NCI-H774 (cell line): ENCODE results near the gene ZNF524.

Source experiments
- DNase-seq: peaks from one replicate; lab custom pipeline; 2025; lab: John Stamatoyannopoulos, UW

Gene ZNF524

DNA sequence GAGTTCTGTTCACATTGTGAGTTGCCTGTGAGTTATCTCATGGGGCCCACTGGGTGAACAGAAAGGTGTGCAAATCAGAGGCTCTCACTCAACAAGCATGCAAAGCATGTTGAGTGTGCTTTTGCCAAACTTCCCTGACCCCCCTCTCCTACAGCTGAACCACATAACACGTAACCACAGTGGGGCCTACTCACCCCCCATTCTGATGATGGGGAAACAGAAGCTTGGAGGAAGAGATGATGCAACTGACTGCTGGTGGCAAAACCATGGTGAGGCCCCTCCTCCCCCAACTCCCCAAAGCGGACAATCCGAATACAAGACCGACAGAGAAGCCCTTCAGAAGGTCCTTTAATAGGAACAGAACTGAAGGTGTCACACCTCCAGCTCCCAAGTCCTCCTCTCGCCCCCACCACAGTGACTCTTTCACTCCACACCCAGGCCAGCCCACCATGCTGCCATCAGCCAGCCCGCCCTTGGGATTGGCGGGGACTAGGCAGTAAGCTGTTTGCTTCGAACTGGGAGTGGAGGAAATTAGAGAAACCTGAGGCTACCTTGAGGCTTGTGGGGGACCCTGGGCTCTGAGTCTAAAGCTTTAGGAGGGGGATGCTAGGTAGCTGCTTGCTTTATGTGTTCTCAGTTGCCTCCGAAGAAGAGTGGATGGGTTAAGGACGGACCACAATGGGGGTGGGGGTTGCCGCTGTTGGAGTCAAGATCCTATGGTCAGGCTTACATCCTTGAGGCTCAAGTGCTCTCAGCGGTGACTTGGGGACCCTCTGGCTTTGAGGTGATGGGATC lies 20.5 kb downstream of the ZNF524 start:
- DNase-seq: no peak

DNA sequence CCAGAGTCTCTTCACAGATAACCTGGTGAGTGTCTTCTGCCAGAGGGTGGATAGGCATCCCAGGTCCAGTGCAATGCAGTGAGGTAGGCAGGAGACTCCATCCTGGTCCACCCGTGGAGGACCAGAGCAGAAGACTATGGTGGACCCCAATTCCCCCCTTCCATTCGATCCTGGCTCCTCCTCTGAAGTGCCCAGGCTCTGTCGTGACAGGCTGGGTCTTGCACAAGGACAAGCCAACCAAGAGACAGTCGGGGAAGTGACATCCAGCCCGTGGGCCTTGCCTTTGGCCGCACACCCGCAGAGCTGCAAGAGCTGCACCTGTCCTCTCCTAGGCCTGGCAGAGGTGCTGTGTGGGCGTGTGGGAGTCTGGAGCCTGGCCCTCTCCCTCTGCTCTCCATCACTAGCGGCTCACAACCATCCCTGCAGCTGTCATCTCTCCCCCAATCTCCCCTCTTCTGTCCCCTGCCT lies 21.2 kb downstream of the ZNF524 start:
- DNase-seq: no peak

DNA sequence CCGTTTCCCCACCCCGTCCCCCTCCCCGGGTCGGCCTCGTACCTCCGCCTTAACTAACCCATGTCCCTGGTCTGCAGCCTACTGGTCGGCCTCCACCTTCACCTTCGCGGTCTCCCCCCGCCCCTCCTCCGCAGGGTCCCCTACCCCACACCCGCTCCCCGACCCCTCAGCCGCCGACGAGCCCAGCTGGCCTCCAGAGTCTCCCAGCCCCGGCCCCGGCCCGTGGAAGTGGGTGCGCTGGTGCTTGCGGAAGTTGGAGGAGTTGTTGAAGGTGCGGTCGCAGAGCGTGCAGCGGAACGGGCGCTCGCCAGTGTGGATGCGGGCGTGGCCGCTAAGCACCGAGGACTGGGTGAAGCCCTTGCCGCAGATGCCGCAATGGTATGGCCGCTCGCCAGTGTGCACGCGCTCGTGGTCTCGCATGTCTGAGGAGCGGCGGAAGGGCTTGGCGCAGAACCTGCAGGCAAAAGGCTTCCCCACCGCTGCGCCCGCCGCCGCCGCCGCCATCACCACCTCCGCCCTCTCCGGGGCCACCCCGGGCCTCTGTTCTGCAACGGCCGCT lies 21.7 kb downstream of the ZNF524 start:
- no peak for DNase-seq

DNA sequence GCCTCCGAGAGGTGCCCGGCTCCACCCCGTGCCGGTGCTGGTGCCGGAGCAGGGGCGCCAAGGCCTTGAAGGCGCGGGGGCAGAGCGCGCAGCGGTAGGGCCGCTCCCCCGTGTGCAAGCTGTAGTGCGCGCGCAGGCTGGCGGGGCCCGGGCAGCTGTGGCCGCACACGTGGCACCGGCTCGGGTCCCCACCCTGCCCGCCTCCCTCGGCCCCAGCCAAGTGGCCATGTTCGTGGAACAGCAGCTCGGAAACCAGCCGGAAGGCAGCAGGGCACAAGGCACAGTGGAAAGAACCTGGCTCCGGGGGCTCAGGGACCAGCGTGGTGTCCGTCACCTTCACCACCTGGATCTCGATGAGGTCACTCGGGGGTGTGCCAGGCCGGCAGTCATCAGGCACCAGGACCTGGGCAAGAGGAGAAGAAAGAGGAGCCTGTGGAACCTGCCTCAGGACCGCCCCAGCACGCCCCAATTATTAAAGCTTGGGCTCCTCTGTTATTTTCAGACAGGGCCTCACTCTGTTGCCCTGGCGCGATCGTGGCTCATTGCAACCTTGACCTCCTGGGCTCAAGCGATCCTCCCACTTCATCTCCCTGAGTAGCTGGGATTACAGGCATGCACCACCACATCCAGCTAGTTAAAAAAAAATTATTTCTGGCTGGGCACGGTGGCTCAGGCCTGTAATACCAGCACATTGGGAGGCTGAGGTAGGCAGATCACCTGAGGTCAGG lies 22.3 kb downstream of the ZNF524 start:
- DNase-seq: no peak

DNA sequence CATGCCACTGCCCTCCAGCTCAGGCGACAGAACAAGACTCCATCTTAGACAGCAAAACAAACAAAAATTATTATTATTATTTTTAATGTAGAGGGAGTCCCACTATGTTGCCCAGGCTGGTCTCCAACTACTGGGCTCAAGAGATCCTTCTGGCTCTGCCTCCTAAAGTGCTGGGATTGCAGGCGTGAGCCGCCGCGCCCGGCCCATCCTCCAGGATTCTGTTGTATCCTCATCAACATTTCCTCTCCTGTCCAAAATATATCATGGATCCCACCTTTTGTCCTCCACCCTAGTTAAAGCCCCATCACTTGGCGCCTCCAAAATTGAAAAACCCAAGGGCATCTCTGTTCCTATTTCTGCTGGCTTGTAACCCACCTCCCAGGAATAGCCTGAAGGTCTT lies 23.0 kb downstream of the ZNF524 start:
- DNase-seq: no peak

DNA sequence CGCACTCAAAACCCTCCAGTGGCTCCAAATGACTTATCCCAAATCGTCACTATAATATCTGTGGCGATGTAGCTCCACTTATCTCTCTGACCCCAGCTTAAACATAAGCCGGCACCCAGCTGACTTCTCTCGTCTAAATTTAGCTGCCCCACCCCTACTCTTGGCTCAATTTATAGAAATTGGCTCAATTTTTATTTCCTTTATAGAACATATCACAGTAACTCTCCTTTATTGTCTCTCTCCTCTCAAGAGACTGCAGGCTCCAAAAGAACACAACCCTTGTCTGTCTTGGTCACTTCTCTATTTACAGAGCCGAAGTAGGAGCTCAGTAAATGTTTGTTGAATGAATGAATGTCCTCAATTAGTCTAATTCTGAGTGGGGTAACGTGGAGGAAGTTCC lies 23.5 kb downstream of the ZNF524 start:
- no peak for DNase-seq

DNA sequence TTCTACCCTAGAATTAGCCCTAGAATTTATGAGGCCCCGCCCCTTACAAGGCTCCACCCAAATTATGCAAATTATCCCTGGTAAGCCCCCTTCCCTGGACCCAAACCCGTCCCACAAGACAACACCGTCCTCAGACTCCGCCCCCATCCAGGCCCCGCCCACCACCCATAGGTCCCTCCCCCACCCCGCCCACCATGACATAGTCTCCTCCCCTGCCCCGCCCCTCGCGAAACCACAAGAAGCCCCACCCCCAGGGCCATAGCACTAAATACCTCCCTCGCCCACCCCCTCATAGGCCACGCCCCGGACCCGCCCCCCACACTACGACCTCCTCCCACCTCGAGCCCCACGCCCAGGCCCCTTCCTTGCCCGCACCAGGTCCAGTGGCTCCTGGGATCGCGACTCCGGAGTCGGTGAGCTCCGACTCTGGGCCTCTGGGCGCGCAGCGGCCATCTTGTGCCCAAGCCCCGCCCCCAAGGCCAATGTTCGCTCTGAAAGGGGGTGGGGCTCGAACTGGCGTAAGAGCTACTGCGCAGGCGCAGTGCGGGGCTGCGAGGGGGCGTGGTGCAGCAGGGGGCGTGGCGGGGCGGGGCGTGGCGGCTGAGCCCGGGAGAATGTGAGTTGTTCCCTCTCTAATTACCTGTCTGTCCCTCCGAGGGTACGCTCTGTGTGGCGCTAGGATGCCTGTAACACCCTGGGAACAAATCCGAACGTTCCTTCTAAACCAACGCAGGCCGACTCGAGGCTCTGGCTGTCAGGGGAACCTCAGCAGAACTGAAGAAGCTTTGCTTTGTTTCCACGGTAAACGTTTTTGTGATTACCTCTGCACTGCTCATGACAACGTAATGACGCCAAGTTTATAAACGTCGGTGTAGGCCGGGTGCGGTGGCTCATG lies 24.3 kb downstream of the ZNF524 start, which contains the start of gene ZNF784:
Gene ZNF784 (minus strand): TSS at position 458 of the 895 bp plus-strand sequence. CDS start 5 bp downstream, at position 453.
- DNase-seq: peak; percentile 87

DNA sequence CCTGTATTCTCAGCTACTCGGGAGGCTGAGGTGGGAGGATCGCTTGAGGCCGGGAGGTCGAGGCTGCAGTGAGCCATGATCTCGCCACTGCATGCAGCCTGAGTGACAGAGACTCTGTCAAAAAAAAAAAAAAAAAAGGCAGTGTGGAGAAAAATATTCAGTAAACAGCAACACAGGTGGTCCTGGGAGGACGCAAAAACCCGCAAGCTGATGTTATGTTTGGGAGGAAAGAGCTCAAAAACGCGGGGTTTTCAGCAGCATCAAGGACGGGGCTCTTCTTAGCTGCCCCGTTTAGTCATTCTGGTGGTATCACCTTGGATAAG lies 24.9 kb downstream of the ZNF524 start:
- no peak for DNase-seq

DNA sequence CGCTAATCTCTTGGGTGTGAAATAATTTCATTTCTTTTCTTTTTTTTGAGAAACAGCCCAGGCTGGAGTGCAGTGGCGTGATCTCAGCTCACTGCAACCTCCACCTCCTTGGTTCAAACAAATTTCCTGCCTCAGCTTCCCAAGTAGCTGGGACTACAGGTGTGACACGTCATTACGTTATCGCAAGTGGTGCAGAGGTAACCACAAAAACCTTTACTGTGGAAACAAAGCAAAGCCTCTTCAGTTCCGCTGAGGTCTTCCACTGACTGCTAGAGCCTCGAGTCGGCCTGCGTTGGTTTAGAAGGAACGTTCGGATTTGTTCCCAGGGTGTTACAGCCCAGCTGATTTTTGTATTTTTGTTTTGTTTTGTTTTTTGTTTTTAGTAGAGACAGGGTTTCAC lies 26.3 kb downstream of the ZNF524 start:
- DNase-seq: no peak

DNA sequence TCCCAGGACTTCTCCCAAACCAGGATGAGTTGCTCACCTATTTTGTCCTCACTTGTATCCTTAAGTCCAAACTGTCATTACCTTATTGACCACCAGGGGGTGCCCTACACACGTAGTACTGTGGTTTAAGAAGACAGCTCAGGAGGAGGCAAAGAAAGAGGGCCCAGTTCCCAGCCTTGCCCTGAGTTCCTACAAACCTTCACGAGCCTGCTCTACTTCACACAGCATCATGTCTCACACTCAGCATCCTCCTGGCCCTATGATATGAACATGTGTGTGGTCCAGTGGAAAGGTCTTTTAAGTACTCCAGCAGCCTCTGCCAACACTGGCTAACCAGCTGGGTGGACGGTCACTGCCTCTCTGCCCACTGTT lies 32.4 kb downstream of the ZNF524 start:
- DNase-seq: peak; percentile 78

DNA sequence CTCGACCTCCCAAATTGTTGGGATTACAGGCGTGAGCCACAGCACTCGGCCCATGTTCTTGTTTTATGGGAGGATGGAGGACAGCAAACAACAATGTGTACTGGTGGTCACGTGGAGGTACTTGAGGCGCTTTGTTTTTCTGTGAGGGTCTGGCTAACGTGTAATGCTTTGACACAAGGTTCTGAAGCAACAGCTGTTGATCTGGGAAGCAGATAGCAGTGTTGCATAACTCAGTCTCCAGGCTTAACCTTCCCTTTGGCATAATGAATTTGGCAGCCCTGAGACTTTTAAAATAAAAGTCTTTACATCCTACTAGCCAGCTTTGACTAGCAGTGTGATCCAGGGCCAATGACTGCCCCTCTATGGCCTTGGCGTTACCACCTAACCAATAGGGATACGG lies 33.8 kb downstream of the ZNF524 start:
- DNase-seq: no peak

DNA sequence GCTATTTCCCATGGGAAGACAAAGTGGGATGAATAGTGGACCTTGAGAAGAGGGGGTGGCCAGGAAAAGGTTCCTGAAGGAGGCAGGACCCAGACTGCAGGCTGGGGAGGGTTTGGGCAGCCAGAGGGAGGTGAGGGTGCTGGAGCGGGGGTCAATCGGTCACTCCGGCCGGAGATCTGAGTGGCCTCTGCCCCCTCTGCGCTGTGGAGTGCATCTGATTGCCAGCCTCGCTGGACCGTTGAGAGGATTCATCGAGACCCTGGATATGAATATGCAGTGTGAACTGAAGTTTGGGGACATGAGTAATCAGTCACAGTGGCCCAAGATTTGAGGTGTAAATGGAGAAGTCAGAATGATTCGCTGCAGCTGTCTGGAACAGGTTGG lies 35.2 kb downstream of the ZNF524 start:
- DNase-seq: no peak

DNA sequence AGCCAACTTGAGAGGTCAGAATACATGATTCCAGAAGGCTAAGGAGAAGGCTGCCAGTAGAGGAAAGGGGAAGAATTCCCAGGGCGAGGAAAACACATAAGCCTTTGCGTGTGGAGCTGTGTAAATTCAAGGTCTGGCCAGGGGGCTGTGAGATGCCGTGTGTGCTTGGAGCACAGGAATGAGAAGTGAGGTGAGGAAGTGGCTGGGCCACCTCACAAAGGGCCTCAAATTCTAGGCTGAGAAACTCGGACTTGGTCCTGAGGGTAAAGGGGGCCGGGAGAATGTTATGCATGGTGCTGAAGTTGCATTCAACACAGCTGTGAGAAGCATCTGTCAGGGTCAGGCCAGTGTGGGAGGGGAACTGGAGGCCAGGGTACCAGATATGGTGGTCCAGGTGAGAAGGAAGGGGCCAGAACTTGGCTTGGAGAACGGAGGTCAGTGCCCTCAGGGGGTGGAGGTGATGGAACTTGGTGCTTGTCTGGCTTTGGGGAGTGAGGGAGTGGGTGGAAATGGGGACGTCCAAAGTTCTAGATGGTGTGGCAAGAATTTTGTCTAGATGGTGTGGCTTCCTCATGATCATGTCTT lies 35.9 kb downstream of the ZNF524 start:
- DNase-seq: no peak

DNA sequence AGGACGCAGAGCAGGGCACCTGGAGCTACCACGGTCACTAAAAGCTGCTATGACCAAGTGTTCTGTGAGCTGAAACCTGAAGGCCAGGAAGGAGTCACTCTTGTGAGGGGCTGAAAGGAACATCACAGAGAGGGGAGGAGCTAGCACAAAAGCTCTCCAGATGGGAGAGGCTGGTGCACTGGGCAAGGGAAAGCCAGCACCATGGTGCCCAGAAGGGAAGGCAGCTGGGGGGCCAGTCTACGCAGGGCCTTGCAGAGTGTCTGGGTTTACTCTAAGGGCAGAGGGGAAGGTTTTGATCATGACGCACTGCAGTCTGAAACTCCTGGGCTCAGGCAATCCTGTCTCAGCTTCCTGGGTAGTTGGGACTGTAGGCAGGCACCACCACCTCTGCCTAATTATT lies 36.6 kb downstream of the ZNF524 start:
- no peak for DNase-seq

DNA sequence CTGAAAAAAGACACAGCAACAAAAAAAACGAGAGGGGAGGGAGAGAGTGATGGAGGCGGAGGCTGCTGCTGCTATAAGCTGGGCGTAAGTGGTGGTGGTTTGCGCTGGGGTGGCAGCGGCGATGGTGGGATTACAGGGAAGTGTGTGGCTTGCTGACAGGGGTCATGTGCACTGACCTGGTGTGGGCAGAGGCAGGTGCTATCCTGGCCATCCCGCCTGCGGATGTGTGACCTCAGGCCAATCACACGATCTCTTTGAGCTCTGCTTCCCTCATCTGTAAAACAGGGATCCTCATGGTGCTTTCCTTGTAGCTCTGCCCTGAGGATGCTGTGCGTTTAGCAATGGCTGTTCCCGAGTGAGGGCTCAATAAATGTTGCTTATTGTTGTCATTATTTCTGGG lies 37.4 kb downstream of the ZNF524 start:
- no peak for DNase-seq

DNA sequence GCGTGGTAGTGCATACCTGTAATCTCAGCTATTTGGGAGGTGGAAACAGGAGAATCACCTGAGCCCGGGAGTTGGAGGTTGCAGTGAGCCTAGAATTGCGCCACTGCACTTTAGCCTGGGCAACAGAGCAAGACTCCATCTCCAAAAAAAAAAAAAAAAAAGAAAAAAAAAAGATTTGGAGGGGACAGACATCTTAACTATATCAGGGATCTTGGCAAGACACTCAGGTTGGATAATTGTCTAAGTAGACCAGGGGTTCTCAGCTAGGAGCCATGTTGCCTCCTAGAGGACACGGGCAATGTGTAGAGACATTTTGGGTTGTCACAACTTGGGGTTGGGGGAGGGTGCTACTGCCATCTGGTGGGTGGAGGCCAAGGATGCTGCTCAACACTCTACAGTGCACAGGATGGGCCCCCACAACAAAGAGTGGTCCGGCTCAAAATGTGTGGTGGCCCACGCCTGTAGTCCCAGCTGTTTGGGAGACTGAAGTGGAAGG lies 38.8 kb downstream of the ZNF524 start:
- no peak for DNase-seq

DNA sequence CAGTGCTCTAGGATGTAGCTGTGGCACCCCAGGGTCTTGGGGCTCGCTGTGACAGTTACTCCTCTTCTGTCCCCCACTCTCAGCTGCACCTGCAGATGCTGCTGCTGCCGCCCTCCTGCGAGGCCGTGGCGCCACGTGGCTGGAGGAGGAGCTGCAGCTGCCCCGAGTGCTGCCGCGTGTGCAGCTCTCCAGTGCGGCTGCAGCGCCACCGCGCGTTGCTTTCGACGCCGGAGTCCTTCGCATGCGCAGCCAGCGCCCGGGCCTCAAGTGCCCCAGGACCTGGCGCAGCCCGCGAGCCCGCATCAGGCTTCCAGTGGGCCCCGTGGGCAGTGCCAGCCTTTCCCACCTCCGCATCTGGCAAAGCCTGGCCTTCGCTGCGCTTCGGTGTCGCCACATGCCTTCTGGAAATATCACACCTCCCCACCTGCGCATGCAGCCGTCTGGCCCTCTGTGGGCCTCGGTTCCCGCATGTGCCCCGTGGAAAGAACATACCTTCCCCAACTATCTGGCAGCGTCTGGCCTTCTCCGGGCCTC lies 40.0 kb downstream of the ZNF524 start:
- DNase-seq: peak; percentile 31

DNA sequence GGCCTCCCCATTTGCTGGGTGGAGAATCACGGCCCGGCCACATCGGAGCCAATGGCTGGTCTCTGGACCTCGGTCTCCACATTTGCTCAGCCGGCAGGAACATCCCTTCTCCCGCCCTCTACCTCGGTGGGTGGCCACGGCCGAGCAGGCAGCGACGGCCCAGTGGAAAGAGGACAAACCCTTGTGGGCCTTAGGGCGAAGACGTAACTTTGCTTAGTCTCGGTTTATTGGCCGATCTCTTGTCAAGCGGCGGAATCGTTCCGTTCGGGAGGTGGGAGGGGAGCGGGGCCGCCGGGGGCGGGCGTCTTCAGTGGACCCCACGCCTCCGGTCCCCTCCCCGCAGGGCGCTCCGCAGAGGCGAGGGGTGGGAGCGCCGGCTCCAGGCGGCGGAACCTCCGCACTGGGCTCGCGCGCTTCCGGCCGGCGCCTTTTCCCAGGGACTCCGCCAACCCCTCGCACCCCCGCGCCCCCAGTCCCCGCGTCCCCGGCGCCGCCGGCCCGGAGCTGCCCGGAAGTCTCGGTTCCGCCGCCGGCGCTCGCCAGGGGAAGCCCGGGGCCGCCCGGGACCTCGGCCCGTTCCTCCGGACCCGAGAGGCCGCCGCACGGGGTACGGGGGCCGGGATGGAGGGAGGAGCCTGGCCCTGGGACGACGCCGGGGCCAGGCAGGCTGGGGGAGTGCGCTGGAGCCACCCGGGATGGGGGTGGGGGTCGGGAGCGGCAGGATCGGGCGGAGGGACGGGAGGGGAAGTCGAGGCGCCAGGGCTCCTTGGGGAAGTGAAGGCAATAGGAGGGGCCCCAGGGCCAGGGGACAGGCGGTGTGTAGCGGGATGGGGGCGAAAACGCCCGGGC lies 40.7 kb downstream of the ZNF524 start, which contains the start of gene ZNF580:
Gene ZNF580 (plus strand): TSS at position 426 of the 849 bp plus-strand sequence. CDS start 1,507 bp downstream, outside the sequence.
- peak; percentile 57 for DNase-seq

DNA sequence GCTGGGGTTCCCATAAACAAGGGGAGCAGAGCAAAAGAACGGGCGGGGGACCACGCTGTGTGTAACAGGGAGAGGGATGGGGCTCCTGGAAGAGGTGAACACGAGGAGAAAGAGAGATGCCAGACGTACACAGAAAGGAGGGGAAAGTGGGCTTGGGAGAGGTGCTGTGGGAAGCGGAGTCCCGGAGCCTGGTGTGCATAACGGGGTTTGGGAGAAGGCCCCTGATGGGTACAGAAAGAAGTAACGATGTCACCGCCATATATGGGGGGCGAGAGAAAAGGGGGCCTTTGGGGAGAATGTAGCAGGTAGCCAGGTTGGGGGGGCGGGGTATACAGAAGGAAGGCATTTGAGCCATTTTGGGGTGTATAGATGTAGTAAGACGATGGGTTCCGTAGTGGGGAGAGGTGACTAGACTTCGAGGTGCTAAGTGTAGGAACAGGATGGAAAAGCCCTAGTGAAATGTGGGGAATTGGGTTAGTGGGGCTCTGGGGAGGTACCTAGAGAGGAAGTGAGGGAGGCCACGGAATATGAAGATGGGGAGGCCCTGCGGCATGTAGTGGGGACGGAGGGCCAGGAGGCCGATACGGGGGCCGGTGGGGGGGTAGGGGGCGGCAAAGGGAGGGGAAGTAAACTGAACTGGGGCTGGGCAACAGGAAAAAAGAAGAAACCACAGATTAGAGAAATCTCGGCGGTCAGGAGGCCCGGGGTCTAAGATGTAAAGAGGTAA lies 41.5 kb downstream of the ZNF524 start:
- DNase-seq: peak; percentile 52
